GM04503 (cell line): ENCODE measurements around the gene STARD4.

Experiments used
- DNase-seq: peaks from one replicate; pipeline ENCODE4 v3.0.0-alpha.2; 2012; ENCODE audit warnings: low read depth

The STARD4 gene

GRCh38 chr5:111472096-111472495 lies 40.2 kb downstream of the STARD4 start:
- DNase-seq: no peak

GRCh38 chr5:111469903-111470302 lies 42.4 kb downstream of the STARD4 start:
- no peak for DNase-seq

- DNase-seq: no peak
These were observed 42.9 kb downstream of the STARD4 start for GRCh38 chr5:111469293-111469896.

GRCh38 chr5:111463311-111463710 lies 49.0 kb downstream of the STARD4 start:
- DNase-seq: no peak

GRCh38 chr5:111461934-111462333 lies 50.4 kb downstream of the STARD4 start:
- no peak for DNase-seq

GRCh38 chr5:111461255-111461671 lies 51.1 kb downstream of the STARD4 start:
- DNase-seq: no peak

GRCh38 chr5:111454776-111455175 lies 57.6 kb downstream of the STARD4 start:
- no peak for DNase-seq

GRCh38 chr5:111454198-111454622 lies 58.1 kb downstream of the STARD4 start:
- DNase-seq: no peak

- DNase-seq: no peak
These were observed 58.6 kb downstream of the STARD4 start for GRCh38 chr5:111453747-111454146.

- no peak for DNase-seq
These were observed 59.0 kb downstream of the STARD4 start for GRCh38 chr5:111453295-111453694.

- DNase-seq: no peak
These were observed 64.5 kb downstream of the STARD4 start for GRCh38 chr5:111447822-111448221.

GRCh38 chr5:111447099-111447498 lies 65.2 kb downstream of the STARD4 start:
- DNase-seq: no peak
